Prostate gland (tissue), 2 donors: ENCODE data around the gene CLIC5. TPM values are rescaled to one million over a fixed set of nuclear protein-coding genes. Genes with fewer than 3 reads are reported as not detected.

Source experiments
- DNase-seq: peaks from one replicate; pipeline ENCODE4 v3.0.0-alpha.2; 2019; ENCODE audit warnings: low spot score
- H3K27ac ChIP-seq, 2 donors: fragments of 200-600 bp; sonication (generic); 2 replicates each; pipeline ENCODE4 v1.5.1; 2017 to 2019
- H3K27me3 ChIP-seq: fragments of 200-600 bp; sonication (generic); replicated peaks from 2 replicates; pipeline ENCODE4 v1.5.1; 2019; ENCODE audit not compliant: insufficient read depth
- H3K36me3 ChIP-seq, 2 donors: fragments of 200-600 bp; sonication (generic); 1 replicate in 1 of 2; 2 replicates in 1 of 2; pipeline versions ENCODE4 v1.5.1 to v1.8.1; 2017 to 2019
- H3K4me1 ChIP-seq: fragments of 200-600 bp; sonication (generic); replicated peaks from 2 replicates; pipeline ENCODE4 v1.5.1; 2019
- H3K4me3 ChIP-seq, 2 donors: fragments of 200-600 bp; sonication (generic); 2 replicates each; pipeline ENCODE4 v1.5.1; 2017 to 2019
- H3K9me3 ChIP-seq: fragments of 200-600 bp; sonication (generic); 2 replicates; pipeline ENCODE4 v1.5.1; 2017
- POLR2A ChIP-seq: fragments of 450-650 bp; IDR thresholded peaks from one replicate; pipeline ENCODE4 v1.6.1; 2016; ENCODE audit warnings: antibody characterized with exemption, mild to moderate bottlenecking
- POLR2AphosphoS5 ChIP-seq: sonication (generic); formaldehyde crosslinking; IDR thresholded peaks from one replicate; pipeline ENCODE4 v1.6.1; 2017; ENCODE audit warnings: antibody characterized with exemption
- whole genome bisulfite sequencing: methylation state at CpG from one replicate; pipeline ENCODE4 v1.1.5; 2018; 5-methylcytosine and 5-hydroxymethylcytosine counted together
- intact Hi-C: fragments of 100-400 bp; cut with DNase I; formaldehyde crosslinking; loops from one replicate; pipeline ENCODE4 v1.14.2; 2022
- total RNA-seq, 2 donors: library from RNA; depleted of rRNA; stranded (reverse); fragments of >200 nt; gene quantifications; one replicate each; pipeline ENCODE4 v1.1.0, GENCODE V29; 2016
- TF ChIP-seq, protein P1 (sequence below), 4 experiments: fragments of 200-600 bp in 2 of 4; fragments of 450-650 bp in 2 of 4; sonication (generic) in 2 of 4; IDR thresholded peaks; 1 replicate in 3 of 4; 2 replicates in 1 of 4; pipeline ENCODE4 v1.5.1; 2016 to 2019; ENCODE audit warnings: antibody characterized with exemption in 4 of 4, mild to moderate bottlenecking in 2 of 4, moderate library complexity in 2 of 4

Gene CLIC5
- total RNA-seq, 2 donors from 2014 or later = 3.2 to 4.5 TPM

DNA sequence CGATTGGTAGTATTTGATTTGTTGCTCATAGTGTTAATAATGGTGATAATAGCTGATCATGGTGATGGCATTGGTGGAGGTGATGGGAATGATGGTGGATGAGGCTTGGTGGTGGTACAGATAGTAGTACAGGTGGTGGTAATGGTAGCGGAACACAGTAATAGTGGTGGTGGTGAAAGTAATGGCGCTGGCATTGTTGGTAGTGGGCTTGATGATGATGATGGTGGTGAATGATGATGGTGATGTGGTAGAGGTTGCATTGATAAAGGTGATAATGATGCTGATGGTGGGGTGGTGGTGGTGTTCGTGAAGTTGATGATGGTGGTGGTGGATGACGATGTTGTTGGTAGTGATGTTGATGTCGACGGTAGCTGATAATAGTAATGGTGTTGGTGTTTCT lies 24.6 kb upstream of the CLIC5 start:
- H3K27ac ChIP-seq = no peak overlapping the region
- intact Hi-C loops = no loop called here
- no peaks in the 10 kb centered on the region for H3K9me3 ChIP-seq
- no peak overlapping the region for H3K4me3 ChIP-seq
- no peak for TF ChIP-seq POLR2A
- no peak for DNase-seq
- H3K4me1 ChIP-seq = peaks cover 3% of the 10 kb centered on the region
- 98% methylated on average over 7 of the region's 7 CpGs for WGBS
- no peaks in the 10 kb centered on the region for H3K36me3 ChIP-seq
- no peaks in the 10 kb centered on the region for H3K27me3 ChIP-seq

DNA sequence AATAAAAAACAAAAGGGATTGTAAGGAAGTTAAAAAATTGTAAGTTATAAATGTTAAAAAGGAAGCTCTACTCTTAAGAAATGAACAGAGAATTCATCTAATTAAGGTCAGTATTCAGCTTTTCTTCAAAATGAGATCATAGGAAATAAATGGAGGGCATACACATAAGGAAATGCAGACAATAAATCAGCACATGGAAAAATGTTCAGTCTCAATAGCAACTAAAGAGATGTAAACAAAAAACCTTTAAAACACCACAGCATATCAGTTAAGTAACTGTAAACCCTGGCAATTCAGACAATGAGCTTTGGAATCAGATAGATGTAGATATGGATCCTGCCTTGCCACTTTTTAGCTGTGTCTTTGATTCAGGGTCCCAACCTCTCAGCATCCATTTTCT lies 24.0 kb upstream of the CLIC5 start:
- Histone ChIP-seq H3K27ac (no peak overlapping the region), H3K36me3 (no peaks in the 10 kb centered on the region), H3K4me3 (no peak overlapping the region), H3K27me3 (no peaks in the 10 kb centered on the region), H3K4me1 (peaks cover 3% of the 10 kb centered on the region), H3K9me3 (no peaks in the 10 kb centered on the region)
- TF ChIP-seq, protein P1, sequence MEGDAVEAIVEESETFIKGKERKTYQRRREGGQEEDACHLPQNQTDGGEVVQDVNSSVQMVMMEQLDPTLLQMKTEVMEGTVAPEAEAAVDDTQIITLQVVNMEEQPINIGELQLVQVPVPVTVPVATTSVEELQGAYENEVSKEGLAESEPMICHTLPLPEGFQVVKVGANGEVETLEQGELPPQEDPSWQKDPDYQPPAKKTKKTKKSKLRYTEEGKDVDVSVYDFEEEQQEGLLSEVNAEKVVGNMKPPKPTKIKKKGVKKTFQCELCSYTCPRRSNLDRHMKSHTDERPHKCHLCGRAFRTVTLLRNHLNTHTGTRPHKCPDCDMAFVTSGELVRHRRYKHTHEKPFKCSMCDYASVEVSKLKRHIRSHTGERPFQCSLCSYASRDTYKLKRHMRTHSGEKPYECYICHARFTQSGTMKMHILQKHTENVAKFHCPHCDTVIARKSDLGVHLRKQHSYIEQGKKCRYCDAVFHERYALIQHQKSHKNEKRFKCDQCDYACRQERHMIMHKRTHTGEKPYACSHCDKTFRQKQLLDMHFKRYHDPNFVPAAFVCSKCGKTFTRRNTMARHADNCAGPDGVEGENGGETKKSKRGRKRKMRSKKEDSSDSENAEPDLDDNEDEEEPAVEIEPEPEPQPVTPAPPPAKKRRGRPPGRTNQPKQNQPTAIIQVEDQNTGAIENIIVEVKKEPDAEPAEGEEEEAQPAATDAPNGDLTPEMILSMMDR (IDR thresholded peaks at IDR 0.05) = no peak
- no peak for TF ChIP-seq POLR2A
- TF ChIP-seq POLR2AphosphoS5 = no peak
- intact Hi-C loops = no loop called here
- DNase-seq = no peak

DNA sequence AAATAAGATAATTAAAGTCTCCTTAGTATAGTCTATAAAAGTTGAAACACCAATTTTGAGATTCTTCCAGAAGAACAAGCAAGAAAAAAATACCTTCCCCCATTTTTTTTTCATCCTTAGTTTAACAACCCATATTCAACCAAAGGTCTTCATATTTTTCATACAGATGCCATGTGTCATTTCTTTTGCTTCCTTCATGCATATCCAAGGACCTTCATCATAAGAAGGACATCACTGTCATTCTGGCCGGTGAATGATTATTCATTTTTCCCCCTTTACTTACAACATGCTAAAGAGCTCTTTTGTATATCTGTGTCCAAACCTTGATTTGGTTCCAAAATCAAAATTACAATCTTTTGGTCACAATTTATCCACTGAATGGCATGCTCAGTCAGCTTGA lies 21.3 kb upstream of the CLIC5 start:
- H3K27ac ChIP-seq = no peak overlapping the region
- H3K36me3 ChIP-seq = no peaks in the 10 kb centered on the region
- 98% methylated on average over 1 of the region's 1 CpG for WGBS
- TF ChIP-seq, protein P1 (IDR thresholded peaks at IDR 0.05) = no peak
- TF ChIP-seq POLR2AphosphoS5 (no peak), POLR2A (no peak)
- intact Hi-C loops = no loop called here
- DNase-seq = no peak
- no peaks in the 10 kb centered on the region for H3K27me3 ChIP-seq
- no peaks in the 10 kb centered on the region for H3K9me3 ChIP-seq
- H3K4me3 ChIP-seq = no peak overlapping the region
- peaks cover 3% of the 10 kb centered on the region for H3K4me1 ChIP-seq

DNA sequence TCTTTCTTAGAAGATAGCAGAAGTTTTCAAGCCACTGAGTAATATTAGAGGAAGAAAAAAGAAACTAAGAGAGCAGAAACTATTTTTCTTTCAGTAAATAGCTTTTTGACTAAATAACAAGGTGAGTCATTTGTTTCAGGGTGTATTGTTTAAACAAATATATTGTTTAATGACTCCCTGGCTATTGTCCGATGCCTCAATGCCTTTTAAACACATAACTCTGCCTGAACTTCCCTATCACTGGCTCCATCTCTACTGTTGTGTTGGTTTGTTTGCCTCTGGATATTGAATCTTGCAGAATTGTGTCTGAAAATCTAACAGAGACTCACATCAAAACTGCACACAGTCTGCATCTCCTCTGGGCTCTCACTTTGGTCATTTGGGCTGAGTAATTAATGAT lies 19.6 kb upstream of the CLIC5 start:
- no peak for DNase-seq
- no peak overlapping the region for H3K4me3 ChIP-seq
- H3K36me3 ChIP-seq = no peaks in the 10 kb centered on the region
- no peaks in the 10 kb centered on the region for H3K27me3 ChIP-seq
- intact Hi-C loops = no loop called here
- no peak overlapping the region for H3K27ac ChIP-seq
- 26% methylated on average over 1 of the region's 1 CpG for WGBS
- no peaks in the 10 kb centered on the region for H3K9me3 ChIP-seq
- TF ChIP-seq, protein P1 (IDR thresholded peaks at IDR 0.05) = no peak
- no peak for TF ChIP-seq POLR2AphosphoS5
- TF ChIP-seq POLR2A = no peak
- H3K4me1 ChIP-seq = peaks cover 3% of the 10 kb centered on the region

DNA sequence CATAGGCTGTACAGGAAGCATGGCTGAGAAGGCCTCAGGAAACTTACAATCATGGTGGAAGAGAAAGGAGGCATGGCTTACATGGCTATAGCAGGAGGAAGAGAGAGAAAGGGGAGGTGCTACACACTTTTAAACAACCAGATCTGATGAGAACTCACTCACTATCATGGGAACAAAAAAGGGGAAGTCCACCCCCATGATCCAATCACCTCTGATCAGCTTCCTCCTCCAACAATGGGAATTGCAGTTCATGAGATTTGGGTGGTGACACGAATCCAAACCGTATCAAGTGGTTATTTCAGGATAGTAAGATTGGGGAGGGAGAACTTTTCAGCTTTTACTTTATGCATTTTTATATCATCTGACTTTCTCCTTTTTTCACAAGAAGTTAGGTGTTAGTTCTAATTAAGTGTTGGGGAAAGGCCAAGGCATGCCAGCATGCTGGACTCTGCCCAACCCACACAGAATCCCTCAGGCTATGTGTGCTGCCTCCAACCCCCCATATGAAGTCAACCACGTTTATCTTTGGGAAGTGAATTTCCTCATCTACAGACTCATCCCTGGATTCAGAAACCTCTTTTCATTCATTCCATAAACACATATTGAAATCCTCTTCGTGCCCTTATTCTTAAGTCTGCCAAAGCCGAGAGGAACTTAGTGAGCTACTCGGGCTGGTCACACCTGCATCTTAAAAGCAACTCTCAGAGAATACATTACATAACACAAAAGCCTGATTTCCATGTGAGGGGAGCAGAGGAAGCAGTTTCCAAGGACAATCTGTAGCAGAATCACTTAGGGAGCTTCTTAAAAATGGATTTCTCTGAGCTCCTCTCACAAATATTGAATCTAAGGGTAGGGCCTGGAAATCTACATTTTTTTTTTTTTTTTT lies 16.7 kb upstream of the CLIC5 start:
- H3K9me3 ChIP-seq = no peaks in the 10 kb centered on the region
- no peak for TF ChIP-seq POLR2AphosphoS5
- TF ChIP-seq POLR2A = no peak
- TF ChIP-seq, protein P1 (IDR thresholded peaks at IDR 0.05) = no peak
- H3K36me3 ChIP-seq = no peaks in the 10 kb centered on the region
- no peak overlapping the region for H3K4me3 ChIP-seq
- WGBS = 68% methylated on average over 6 of the region's 6 CpGs
- H3K4me1 ChIP-seq = peaks cover 3% of the 10 kb centered on the region
- no peak overlapping the region for H3K27ac ChIP-seq
- no peaks in the 10 kb centered on the region for H3K27me3 ChIP-seq
- intact Hi-C loops = no loop called here
- DNase-seq = no peak
